ENCODE data around the gene DPP6. TPM values are rescaled to one million over a fixed set of nuclear protein-coding genes. Genes with fewer than 3 reads are reported as not detected.

DPP6 gene
- total RNA-seq, 2 donors from 2014 or later: not detected

GRCh38 chr7:154253810-154254209 is 201.6 kb downstream of the DPP6 start:
- no peaks in the 10 kb centered on the region for H3K27me3 Mint-ChIP-seq (ENCODE audit: low read depth)
- H3K27ac Mint-ChIP-seq: no peak overlapping the region
- H3K9me3 Mint-ChIP-seq: peaks cover 6% of the 10 kb centered on the region in 2 donors
- H3K4me3 Mint-ChIP-seq: no peak overlapping the region
- no peaks in the 10 kb centered on the region for H3K4me1 Mint-ChIP-seq (ENCODE audit: low read depth)
- ATAC-seq (replicated peaks in 1 of 2) (no peak), DNase-seq (no peak)
- H3K36me3 Mint-ChIP-seq (ENCODE audit: insufficient read depth in 2 of 2): no peaks in the 10 kb centered on the region

- Mint-ChIP-seq H3K4me3 (no peak overlapping the region), H3K36me3 (ENCODE audit: insufficient read depth in 2 of 2) (no peaks in the 10 kb centered on the region), H3K4me1 (ENCODE audit: low read depth) (no peaks in the 10 kb centered on the region), H3K27me3 (ENCODE audit: low read depth) (no peaks in the 10 kb centered on the region), H3K9me3 (peaks cover 6 to 9% of the 10 kb centered on the region in 2 donors), H3K27ac (no peak overlapping the region)
- DNase-seq: no peak
- ATAC-seq (replicated peaks in 1 of 2): no peak
Observed at GRCh38 chr7:154255324-154255723, 203.1 kb downstream of the DPP6 start.

- peaks cover 6 to 9% of the 10 kb centered on the region in 2 donors for H3K9me3 Mint-ChIP-seq
- no peak overlapping the region for H3K27ac Mint-ChIP-seq
- no peaks in the 10 kb centered on the region for H3K36me3 Mint-ChIP-seq (ENCODE audit: insufficient read depth in 2 of 2)
- no peak for DNase-seq
- H3K4me3 Mint-ChIP-seq: no peak overlapping the region
- H3K27me3 Mint-ChIP-seq (ENCODE audit: low read depth): no peaks in the 10 kb centered on the region
- no peak for ATAC-seq (replicated peaks in 1 of 2)
- no peaks in the 10 kb centered on the region for H3K4me1 Mint-ChIP-seq (ENCODE audit: low read depth)
Observed at GRCh38 chr7:154256150-154256549, 204.0 kb downstream of the DPP6 start.

- H3K36me3 Mint-ChIP-seq (ENCODE audit: insufficient read depth in 2 of 2): no peaks in the 10 kb centered on the region
- DNase-seq (no peak), ATAC-seq (replicated peaks in 1 of 2) (no peak)
- no peaks in the 10 kb centered on the region for H3K27me3 Mint-ChIP-seq (ENCODE audit: low read depth)
- peaks cover 5 to 9% of the 10 kb centered on the region in 2 donors for H3K9me3 Mint-ChIP-seq
- no peaks in the 10 kb centered on the region for H3K4me1 Mint-ChIP-seq (ENCODE audit: low read depth)
- no peak overlapping the region for H3K4me3 Mint-ChIP-seq
- no peak overlapping the region for H3K27ac Mint-ChIP-seq
Observed at GRCh38 chr7:154259396-154259795, 207.2 kb downstream of the DPP6 start.

- DNase-seq: no peak
- ATAC-seq (replicated peaks in 1 of 2): no peak
- Mint-ChIP-seq H3K4me3 (no peak overlapping the region), H3K27ac (no peak overlapping the region), H3K27me3 (ENCODE audit: low read depth) (no peaks in the 10 kb centered on the region), H3K4me1 (ENCODE audit: low read depth) (no peaks in the 10 kb centered on the region), H3K9me3 (peaks cover 1 to 2% of the 10 kb centered on the region in 2 donors), H3K36me3 (ENCODE audit: insufficient read depth in 2 of 2) (no peaks in the 10 kb centered on the region)
Observed at GRCh38 chr7:154287356-154287755, 235.2 kb downstream of the DPP6 start.

- DNase-seq (no peak), ATAC-seq (replicated peaks in 1 of 2) (no peak)
- no peaks in the 10 kb centered on the region for H3K4me1 Mint-ChIP-seq (ENCODE audit: low read depth)
- no peak overlapping the region for H3K27ac Mint-ChIP-seq
- H3K36me3 Mint-ChIP-seq (ENCODE audit: insufficient read depth in 2 of 2): no peaks in the 10 kb centered on the region
- no peak overlapping the region for H3K4me3 Mint-ChIP-seq
- H3K9me3 Mint-ChIP-seq: peaks cover 1 to 2% of the 10 kb centered on the region in 2 donors
- H3K27me3 Mint-ChIP-seq (ENCODE audit: low read depth): no peaks in the 10 kb centered on the region
Observed at GRCh38 chr7:154289119-154289518, 236.9 kb downstream of the DPP6 start.

- Mint-ChIP-seq H3K9me3 (peaks cover 0 to 6% of the 10 kb centered on the region in 2 donors), H3K36me3 (ENCODE audit: insufficient read depth in 2 of 2) (no peaks in the 10 kb centered on the region), H3K4me3 (no peak overlapping the region), H3K4me1 (ENCODE audit: low read depth) (no peaks in the 10 kb centered on the region), H3K27me3 (ENCODE audit: low read depth) (no peaks in the 10 kb centered on the region), H3K27ac (no peak overlapping the region)
- DNase-seq (no peak), ATAC-seq (replicated peaks in 1 of 2) (no peak)
Observed at GRCh38 chr7:154296443-154296842, 244.2 kb downstream of the DPP6 start.

- Mint-ChIP-seq H3K27ac (no peak overlapping the region), H3K27me3 (ENCODE audit: low read depth) (no peaks in the 10 kb centered on the region), H3K36me3 (ENCODE audit: insufficient read depth in 2 of 2) (no peaks in the 10 kb centered on the region), H3K4me3 (no peak overlapping the region), H3K4me1 (ENCODE audit: low read depth) (no peaks in the 10 kb centered on the region), H3K9me3 (peaks cover 0 to 6% of the 10 kb centered on the region in 2 donors)
- DNase-seq (no peak), ATAC-seq (replicated peaks in 1 of 2) (no peak)
Observed at GRCh38 chr7:154299736-154300135, 247.5 kb downstream of the DPP6 start.

GRCh38 chr7:154302380-154302779 is 250.2 kb downstream of the DPP6 start:
- Mint-ChIP-seq H3K9me3 (peaks cover 0 to 4% of the 10 kb centered on the region in 2 donors), H3K4me3 (no peak overlapping the region), H3K27ac (no peak overlapping the region), H3K36me3 (ENCODE audit: insufficient read depth in 2 of 2) (no peaks in the 10 kb centered on the region), H3K27me3 (ENCODE audit: low read depth) (no peaks in the 10 kb centered on the region), H3K4me1 (ENCODE audit: low read depth) (no peaks in the 10 kb centered on the region)
- ATAC-seq (replicated peaks in 1 of 2): no peak
- no peak for DNase-seq

GRCh38 chr7:154304231-154304630 is 252.0 kb downstream of the DPP6 start:
- Mint-ChIP-seq H3K36me3 (ENCODE audit: insufficient read depth in 2 of 2) (no peaks in the 10 kb centered on the region), H3K4me1 (ENCODE audit: low read depth) (no peaks in the 10 kb centered on the region), H3K9me3 (peaks cover 0 to 2% of the 10 kb centered on the region in 2 donors), H3K4me3 (no peak overlapping the region), H3K27me3 (ENCODE audit: low read depth) (no peaks in the 10 kb centered on the region), H3K27ac (no peak overlapping the region)
- DNase-seq (no peak), ATAC-seq (replicated peaks in 1 of 2) (no peak)

GRCh38 chr7:154304740-154305700 is 252.8 kb downstream of the DPP6 start:
- peaks cover 0 to 5% of the 10 kb centered on the region in 2 donors for H3K9me3 Mint-ChIP-seq
- H3K36me3 Mint-ChIP-seq (ENCODE audit: insufficient read depth in 2 of 2): no peaks in the 10 kb centered on the region
- ATAC-seq (replicated peaks in 1 of 2): no peak
- no peak overlapping the region for H3K27ac Mint-ChIP-seq
- no peak for DNase-seq
- H3K4me1 Mint-ChIP-seq (ENCODE audit: low read depth): no peaks in the 10 kb centered on the region
- H3K4me3 Mint-ChIP-seq: no peak overlapping the region
- H3K27me3 Mint-ChIP-seq (ENCODE audit: low read depth): no peaks in the 10 kb centered on the region

- no peak overlapping the region for H3K4me3 Mint-ChIP-seq
Observed at GRCh38 chr7:154306036-154306435, 253.8 kb downstream of the DPP6 start.

GRCh38 chr7:154308928-154309327 is 256.7 kb downstream of the DPP6 start:
- DNase-seq (no peak), ATAC-seq (replicated peaks in 1 of 2) (no peak)
- H3K9me3 Mint-ChIP-seq: peaks cover 0 to 4% of the 10 kb centered on the region in 2 donors
- H3K27me3 Mint-ChIP-seq (ENCODE audit: low read depth): no peaks in the 10 kb centered on the region
- no peaks in the 10 kb centered on the region for H3K36me3 Mint-ChIP-seq (ENCODE audit: insufficient read depth in 2 of 2)
- no peak overlapping the region for H3K4me3 Mint-ChIP-seq
- no peaks in the 10 kb centered on the region for H3K4me1 Mint-ChIP-seq (ENCODE audit: low read depth)
- H3K27ac Mint-ChIP-seq: no peak overlapping the region

More at GRCh38 chr7:154306036-154306435, 253.8 kb downstream of the DPP6 start:
- DNase-seq: no peak
- Mint-ChIP-seq H3K9me3 (peaks cover 0 to 4% of the 10 kb centered on the region in 2 donors), H3K27me3 (ENCODE audit: low read depth) (no peaks in the 10 kb centered on the region), H3K27ac (no peak overlapping the region), H3K4me1 (ENCODE audit: low read depth) (no peaks in the 10 kb centered on the region), H3K36me3 (ENCODE audit: insufficient read depth in 2 of 2) (no peaks in the 10 kb centered on the region)
- no peak for ATAC-seq (replicated peaks in 1 of 2)
